ENCODE measurements around the gene SAMD7. TPM values are rescaled to one million over a fixed set of nuclear protein-coding genes. Genes with fewer than 3 reads are reported as not detected.

The SAMD7 gene
- not detected for total RNA-seq
- long read RNA-seq: 0 reads

GRCh38 chr3:169911272-169911671 is at the start of gene SAMD7:
Gene SAMD7 (plus strand): TSS chr3:169911572. CDS start chr3:169919499, 7,927 bp downstream.
- ATAC-seq (ENCODE audit: poor library complexity): no peak
- intact Hi-C loops (cut with DNase I): no loop called here
- DNase-seq: no peak

- no peak for ATAC-seq (ENCODE audit: poor library complexity)
- intact Hi-C loops (cut with DNase I): loop anchor here (5.0 kb wide), 1 partner anchor 105 kb away; the partner anchor contains the start of gene SEC62
- DNase-seq: no peak
Measured at GRCh38 chr3:169861871-169862270, 49.5 kb upstream of the SAMD7 start.

- peak; percentile 90 for ATAC-seq (ENCODE audit: poor library complexity)
Measured at GRCh38 chr3:169863458-169863899, 47.9 kb upstream of the SAMD7 start.

GRCh38 chr3:169864270-169864669 is 47.1 kb upstream of the SAMD7 start:
- intact Hi-C loops (cut with DNase I): loop anchor here (5.0 kb wide), 1 partner anchor 103 kb away; the partner anchor contains the start of gene SEC62
- DNase-seq (no peak), ATAC-seq (ENCODE audit: poor library complexity) (no peak)

More at GRCh38 chr3:169863458-169863899, 47.9 kb upstream of the SAMD7 start:
- intact Hi-C loops (cut with DNase I): loop anchor here (5.0 kb wide), 1 partner anchor 104 kb away; the partner anchor contains the start of gene SEC62
- peak; percentile 50 for DNase-seq

- intact Hi-C loops (cut with DNase I): no loop called here
- peak; percentile 36 for ATAC-seq (ENCODE audit: poor library complexity)
Measured at GRCh38 chr3:169865176-169865767, 46.1 kb upstream of the SAMD7 start.

GRCh38 chr3:169867584-169868210 is 43.7 kb upstream of the SAMD7 start:
- intact Hi-C loops (cut with DNase I): no loop called here
- ATAC-seq (ENCODE audit: poor library complexity): no peak
- DNase-seq: no peak

More at GRCh38 chr3:169865176-169865767, 46.1 kb upstream of the SAMD7 start:
- no peak for DNase-seq

DNA sequence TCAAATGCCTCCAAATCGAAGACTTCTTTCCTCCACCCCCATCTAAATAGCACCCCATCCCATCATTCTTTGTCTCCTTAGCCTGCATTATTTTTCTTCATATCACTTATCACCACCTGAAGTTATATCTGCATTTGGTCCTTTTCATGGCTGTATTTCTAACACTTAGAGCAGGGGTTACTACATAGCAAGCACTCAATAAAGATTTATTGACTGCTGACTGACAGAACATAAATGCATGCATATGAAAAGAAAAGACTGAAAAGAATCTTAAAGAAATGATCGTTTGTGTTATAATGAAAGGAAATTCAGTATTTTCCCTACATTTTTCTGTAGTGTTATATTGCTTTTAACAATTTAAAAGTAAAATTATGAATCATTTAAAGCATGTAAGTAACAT is 43.0 kb upstream of the SAMD7 start:
- intact Hi-C loops (cut with DNase I): no loop called here
- DNase-seq (no peak), ATAC-seq (ENCODE audit: poor library complexity) (no peak)

GRCh38 chr3:169869484-169870220 is 41.7 kb upstream of the SAMD7 start, which contains the start of gene LRRC31:
Gene LRRC31 (minus strand): TSS chr3:169869935. CDS start chr3:169869807, 128 bp downstream.
- no peak for DNase-seq
- intact Hi-C loops (cut with DNase I): no loop called here
- ATAC-seq (ENCODE audit: poor library complexity): no peak

- DNase-seq: no peak
Measured at GRCh38 chr3:169871129-169871886, 40.1 kb upstream of the SAMD7 start.

GRCh38 chr3:169879013-169879557 is 32.3 kb upstream of the SAMD7 start:
- DNase-seq: no peak
- intact Hi-C loops (cut with DNase I): no loop called here
- no peak for ATAC-seq (ENCODE audit: poor library complexity)

More at GRCh38 chr3:169871129-169871886, 40.1 kb upstream of the SAMD7 start:
- ATAC-seq (ENCODE audit: poor library complexity): no peak
- intact Hi-C loops (cut with DNase I): no loop called here

DNA sequence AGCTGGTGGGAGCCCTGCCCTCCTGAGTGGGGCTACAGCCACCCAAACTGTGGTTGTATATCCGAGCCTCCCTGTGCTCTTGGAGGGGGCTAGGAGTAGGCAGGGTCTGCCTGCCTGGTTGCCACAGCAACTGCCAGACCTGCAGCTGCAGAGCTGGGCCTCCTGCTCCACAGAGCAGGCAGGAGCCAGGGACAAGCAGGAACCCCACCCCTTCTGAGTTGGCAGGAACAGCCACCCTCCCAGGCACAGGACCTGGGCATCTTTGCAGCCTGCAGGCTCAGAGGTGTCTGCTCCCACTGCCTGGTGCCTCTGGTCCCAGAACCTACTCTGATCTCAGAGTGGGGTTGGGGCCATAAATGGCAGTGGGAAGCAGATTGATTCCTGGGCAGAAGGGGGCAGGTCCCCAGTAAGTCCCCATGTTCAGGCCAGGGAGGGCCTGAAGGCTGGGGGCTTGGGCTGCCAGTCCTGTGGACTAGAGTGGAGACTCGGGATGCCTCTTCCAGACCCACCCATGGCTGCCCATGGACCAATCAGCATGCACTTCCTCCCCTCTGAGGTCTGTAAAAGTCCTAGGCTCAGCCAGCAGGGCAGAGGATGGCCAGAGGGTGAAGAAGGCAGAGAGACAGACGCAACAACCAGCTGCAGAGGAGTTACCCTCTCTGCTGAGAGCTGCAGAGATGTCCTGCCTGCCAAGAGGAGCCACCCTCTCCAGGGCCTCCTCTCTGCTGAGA is 31.4 kb upstream of the SAMD7 start:
- intact Hi-C loops (cut with DNase I): no loop called here
- DNase-seq (no peak), ATAC-seq (ENCODE audit: poor library complexity) (no peak)

DNA sequence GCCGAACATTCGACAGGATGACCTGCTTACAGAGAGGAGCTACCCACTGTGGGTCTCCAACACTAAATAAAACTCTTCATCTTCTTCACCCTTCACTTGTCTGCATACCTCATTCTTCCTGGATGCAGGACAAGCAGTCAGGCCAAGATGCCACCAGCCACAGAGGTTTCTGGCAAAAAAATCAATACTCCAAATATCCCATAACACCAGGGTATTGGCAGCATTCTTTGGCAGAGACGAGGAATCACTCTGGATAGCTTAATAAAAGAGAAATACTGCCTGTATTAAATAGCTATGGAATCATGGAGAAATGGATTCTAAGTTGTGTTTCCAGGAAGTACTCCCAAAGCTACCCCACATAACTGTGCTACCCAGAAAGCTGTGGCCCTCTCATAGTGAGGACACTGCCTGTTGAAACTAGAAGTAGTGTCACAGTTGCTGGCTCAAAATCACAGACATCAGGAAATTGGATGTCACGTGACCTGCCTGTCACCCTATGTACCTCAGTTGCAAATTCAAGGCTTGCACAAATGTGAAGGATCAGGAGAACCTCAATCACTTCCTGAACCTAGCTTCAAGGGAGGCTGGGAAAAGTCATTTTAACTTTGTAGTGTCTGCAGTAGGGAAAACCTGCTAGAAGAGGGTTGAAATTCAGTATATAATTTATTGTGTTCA is 30.7 kb upstream of the SAMD7 start:
- ATAC-seq (ENCODE audit: poor library complexity): no peak
- no peak for DNase-seq
- intact Hi-C loops (cut with DNase I): no loop called here

GRCh38 chr3:169886671-169887070 is 24.7 kb upstream of the SAMD7 start:
- DNase-seq (peak; percentile 80), ATAC-seq (ENCODE audit: poor library complexity) (peak; percentile 100)
- intact Hi-C loops (cut with DNase I): no loop called here

GRCh38 chr3:169891886-169892285 is 19.5 kb upstream of the SAMD7 start:
- intact Hi-C loops (cut with DNase I): no loop called here
- DNase-seq (no peak), ATAC-seq (ENCODE audit: poor library complexity) (no peak)

DNA sequence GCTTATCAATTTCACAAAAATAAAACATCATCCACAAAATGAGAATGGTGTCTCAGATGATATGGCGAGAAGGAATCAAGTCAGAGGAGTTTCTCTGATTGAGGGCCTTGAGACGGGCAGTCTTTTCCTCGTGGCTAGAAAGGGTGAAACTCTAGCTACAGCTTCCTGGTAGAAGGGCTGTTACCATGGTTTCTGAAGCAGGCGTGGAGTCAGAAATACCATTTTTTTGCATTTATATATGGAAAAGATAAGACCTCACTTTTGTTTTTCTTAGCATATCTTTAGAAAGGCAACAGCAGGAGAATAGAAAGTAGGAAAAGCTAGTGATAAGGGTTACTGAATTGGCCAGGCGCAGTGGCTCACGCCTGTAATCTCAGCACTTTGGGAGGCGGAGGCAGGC is 17.3 kb upstream of the SAMD7 start:
- intact Hi-C loops (cut with DNase I): no loop called here
- ATAC-seq (ENCODE audit: poor library complexity) (no peak), DNase-seq (no peak)

- ATAC-seq (ENCODE audit: poor library complexity): no peak
- DNase-seq: no peak
- intact Hi-C loops (cut with DNase I): no loop called here
Measured at GRCh38 chr3:169895072-169895471, 16.3 kb upstream of the SAMD7 start.

- intact Hi-C loops (cut with DNase I): no loop called here
- ATAC-seq (ENCODE audit: poor library complexity): no peak
- no peak for DNase-seq
Measured at GRCh38 chr3:169897284-169897683, 14.1 kb upstream of the SAMD7 start.

Measured in Right ventricle myocardium superior (tissue), 1 donor.